NCI-H1436 (cell line): ENCODE results near the gene SCNN1B.
"Not testable (repeated sequence)": the region's sequence is repeated elsewhere in the genome, so short reads cannot be mapped to it uniquely, and the experiment has no call there.

ENCODE experiments used
- DNase-seq: peaks from one replicate; lab custom pipeline; 2025; lab: John Stamatoyannopoulos, UW

SCNN1B gene

GRCh38 chr16:23355106-23355670 is 53.1 kb downstream of the SCNN1B start:
- no peak for DNase-seq

- no peak for DNase-seq
These were observed 54.8 kb downstream of the SCNN1B start for GRCh38 chr16:23356941-23357340.

GRCh38 chr16:23357761-23358290 is 55.7 kb downstream of the SCNN1B start:
- DNase-seq = no peak

GRCh38 chr16:23359092-23359760 is 57.1 kb downstream of the SCNN1B start:
- DNase-seq = no peak

GRCh38 chr16:23362460-23363317 is 60.6 kb downstream of the SCNN1B start:
- DNase-seq = no peak

- no peak for DNase-seq
These were observed 63.6 kb downstream of the SCNN1B start for GRCh38 chr16:23365602-23366240.

- DNase-seq = not testable (repeated sequence)
These were observed 64.2 kb downstream of the SCNN1B start for GRCh38 chr16:23366341-23366740.

- no peak for DNase-seq
These were observed 65.5 kb downstream of the SCNN1B start for GRCh38 chr16:23367564-23367963.

- no peak for DNase-seq
These were observed 65.9 kb downstream of the SCNN1B start for GRCh38 chr16:23367988-23368387.

- DNase-seq = no peak
These were observed 66.4 kb downstream of the SCNN1B start for GRCh38 chr16:23368469-23368868.

GRCh38 chr16:23369416-23369815 is 67.3 kb downstream of the SCNN1B start:
- DNase-seq = no peak

GRCh38 chr16:23371368-23371767 is 69.3 kb downstream of the SCNN1B start:
- DNase-seq = no peak

GRCh38 chr16:23373436-23374219 is 71.5 kb downstream of the SCNN1B start:
- DNase-seq = no peak

GRCh38 chr16:23374721-23375510 is 72.8 kb downstream of the SCNN1B start:
- DNase-seq = no peak

- DNase-seq = no peak
These were observed 73.5 kb downstream of the SCNN1B start for GRCh38 chr16:23375643-23376042.

GRCh38 chr16:23377071-23377931 is 75.2 kb downstream of the SCNN1B start:
- DNase-seq = no peak

- no peak for DNase-seq
These were observed 76.2 kb downstream of the SCNN1B start for GRCh38 chr16:23378256-23378655.

GRCh38 chr16:23378921-23379320 is 76.8 kb downstream of the SCNN1B start:
- no peak for DNase-seq

GRCh38 chr16:23379707-23380106 is 77.6 kb downstream of the SCNN1B start:
- DNase-seq = no peak

GRCh38 chr16:23380501-23380951 is 78.4 kb downstream of the SCNN1B start:
- DNase-seq = no peak
